PC-9 (cell line): ENCODE measurements around the gene ATXN1.

Experiments
- CTCF ChIP-seq: fragments of 200-600 bp; sonication (generic); conservative IDR thresholded peaks from 2 replicates; pipeline ENCODE4 v1.6.1; 2017; ENCODE audit warnings: mixed run types, antibody characterized with exemption, mild to moderate bottlenecking, moderate library complexity
- EZH2 ChIP-seq: fragments of 200-600 bp; sonication (generic); IDR thresholded peaks from 2 replicates; pipeline ENCODE4 v1.8.0; 2017; ENCODE audit warnings: antibody characterized with exemption, low read depth

- TF ChIP-seq EZH2 (no peak), CTCF (no peak)
These were observed 30.4 kb downstream of the ATXN1 start for GRCh38 chr6:16730738-16731477.
